SJCRH30 (cell line): Measurements from ENCODE around the gene GLCCI1. TPM values are rescaled to one million over a fixed set of nuclear protein-coding genes. Genes with fewer than 3 reads are reported as not detected.

Experiments used
- DNase-seq, 2 experiments: peaks; one replicate each; pipeline ENCODE4 v3.0.0-alpha.2; 2015 to 2020
- H3K27ac ChIP-seq: fragments of 250-450 bp; sonication (Bioruptor Pico); 2 replicates; pipeline ENCODE4 v1.5.1; 2020; ENCODE audit warnings: mild to moderate bottlenecking, moderate library complexity
- H3K27me3 ChIP-seq: fragments of 250-450 bp; sonication (Bioruptor Pico); 2 replicates; pipeline ENCODE4 v1.5.1; 2020; ENCODE audit warnings: mild to moderate bottlenecking, moderate library complexity
- H3K36me3 ChIP-seq: fragments of 250-450 bp; sonication (Bioruptor Pico); 2 replicates; pipeline ENCODE4 v1.5.1; 2020; ENCODE audit warnings: mild to moderate bottlenecking, moderate library complexity
- H3K4me1 ChIP-seq: fragments of 250-450 bp; sonication (Bioruptor Pico); 2 replicates; pipeline ENCODE4 v1.5.1; 2020; ENCODE audit warnings: mild to moderate bottlenecking, moderate library complexity
- H3K4me3 ChIP-seq: fragments of 250-450 bp; sonication (Bioruptor Pico); 2 replicates; pipeline ENCODE4 v1.5.1; 2020; ENCODE audit warnings: mild to moderate bottlenecking, moderate library complexity
- H3K9me3 ChIP-seq: fragments of 250-450 bp; sonication (Bioruptor Pico); replicated peaks from 2 replicates; pipeline ENCODE4 v1.5.1; 2020; ENCODE audit warnings: mild to moderate bottlenecking, moderate library complexity
- total RNA-seq: library from RNA; depleted of rRNA; stranded (reverse); fragments of >200 nt; shearing (Covaris generic); gene quantifications from 2 replicates; pipeline ENCODE4 v1.2.3, GENCODE V29; 2014

GLCCI1 gene
- total RNA-seq, 1 experiment from 2014 or later = 11.8 TPM

DNA sequence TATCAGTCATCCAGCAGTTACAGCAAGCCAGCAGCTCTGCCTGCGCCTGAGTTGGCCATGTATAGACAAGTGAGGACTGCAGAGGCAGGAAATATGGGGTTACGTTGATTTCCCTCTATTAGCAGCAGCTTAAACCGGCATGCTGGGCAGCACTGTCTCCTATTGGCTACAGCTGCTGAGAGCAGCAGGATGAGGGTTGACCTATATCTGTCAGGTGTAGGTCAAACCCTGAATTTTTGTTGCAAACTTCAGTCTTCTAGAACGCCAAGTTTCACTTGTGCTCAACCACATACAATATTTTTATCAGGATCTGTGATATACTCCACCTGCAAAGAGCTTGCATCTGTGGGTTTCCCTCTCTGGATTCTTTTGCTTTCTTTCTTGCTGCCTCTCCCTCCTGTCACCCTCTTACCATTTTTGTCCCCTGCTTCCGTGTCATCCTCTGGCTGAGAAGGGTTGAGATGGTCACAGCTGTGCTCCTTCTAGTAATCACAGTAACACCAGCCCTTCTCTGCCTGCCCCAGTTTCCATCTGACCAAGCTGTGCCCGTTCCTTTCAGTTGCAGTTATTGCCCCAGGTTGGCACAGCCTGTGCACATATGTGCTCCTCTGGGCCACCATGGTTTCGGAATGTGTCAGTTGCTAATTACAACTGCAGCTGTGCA, 23.8 kb upstream of the GLCCI1 start:
- peak; percentile 24 to 57 for DNase-seq
- Histone ChIP-seq H3K9me3 (no peaks in the 10 kb centered on the region), H3K36me3 (no peaks in the 10 kb centered on the region), H3K4me1 (0 out of 2 replicates have a peak, but pooled peaks cover 4% of the 10 kb centered on the region), H3K27me3 (no peaks in the 10 kb centered on the region), H3K27ac (no peak overlapping the region), H3K4me3 (no peak overlapping the region)

DNA sequence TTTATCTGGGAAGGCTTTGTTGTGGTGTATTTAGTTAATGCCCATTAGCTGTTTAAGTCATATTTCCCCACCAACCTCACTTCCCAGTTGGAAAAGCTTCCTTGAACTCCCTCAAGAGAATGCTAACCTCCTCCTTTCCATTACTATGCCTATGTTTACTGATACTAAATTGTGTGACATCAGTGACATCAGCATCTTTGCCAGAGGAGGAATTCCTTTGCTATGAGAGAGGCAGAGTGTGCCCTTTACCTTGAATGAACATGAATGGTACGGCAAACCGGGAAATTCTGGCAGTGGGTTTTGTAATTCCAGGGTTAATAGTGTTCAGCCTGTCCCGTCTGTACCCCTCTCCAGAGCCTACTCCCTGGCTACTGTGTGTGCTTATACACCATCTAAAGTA, 22.1 kb upstream of the GLCCI1 start:
- H3K9me3 ChIP-seq = no peaks in the 10 kb centered on the region; the same call in 1 of the 2 replicates
- no peak overlapping the region for H3K4me3 ChIP-seq
- no peak for DNase-seq
- 0 out of 2 replicates have a peak, but pooled peaks cover 4% of the 10 kb centered on the region for H3K4me1 ChIP-seq
- no peaks in the 10 kb centered on the region for H3K36me3 ChIP-seq
- no peaks in the 10 kb centered on the region for H3K27me3 ChIP-seq
- no peak overlapping the region for H3K27ac ChIP-seq

GRCh38 chr7:7948232-7948631, 20.4 kb upstream of the GLCCI1 start:
- Histone ChIP-seq H3K4me1 (0 out of 2 replicates have a peak, but pooled peaks cover 4% of the 10 kb centered on the region), H3K36me3 (no peaks in the 10 kb centered on the region), H3K27ac (no peak overlapping the region), H3K4me3 (no peak overlapping the region), H3K27me3 (no peaks in the 10 kb centered on the region), H3K9me3 (no peaks in the 10 kb centered on the region; the same call in 1 of the 2 replicates)
- DNase-seq = no peak

- DNase-seq = no peak
- peaks cover 2% of the 10 kb centered on the region; the same call in 1 of the 2 replicates for H3K9me3 ChIP-seq
- H3K36me3 ChIP-seq = no peaks in the 10 kb centered on the region
- no peak overlapping the region for H3K27ac ChIP-seq
- peaks cover under 1% of the 10 kb centered on the region; the same call in 1 of the 2 replicates for H3K4me1 ChIP-seq
- no peak overlapping the region for H3K4me3 ChIP-seq
- H3K27me3 ChIP-seq = no peaks in the 10 kb centered on the region
Observed at GRCh38 chr7:7953806-7954205, 14.8 kb upstream of the GLCCI1 start.

DNA sequence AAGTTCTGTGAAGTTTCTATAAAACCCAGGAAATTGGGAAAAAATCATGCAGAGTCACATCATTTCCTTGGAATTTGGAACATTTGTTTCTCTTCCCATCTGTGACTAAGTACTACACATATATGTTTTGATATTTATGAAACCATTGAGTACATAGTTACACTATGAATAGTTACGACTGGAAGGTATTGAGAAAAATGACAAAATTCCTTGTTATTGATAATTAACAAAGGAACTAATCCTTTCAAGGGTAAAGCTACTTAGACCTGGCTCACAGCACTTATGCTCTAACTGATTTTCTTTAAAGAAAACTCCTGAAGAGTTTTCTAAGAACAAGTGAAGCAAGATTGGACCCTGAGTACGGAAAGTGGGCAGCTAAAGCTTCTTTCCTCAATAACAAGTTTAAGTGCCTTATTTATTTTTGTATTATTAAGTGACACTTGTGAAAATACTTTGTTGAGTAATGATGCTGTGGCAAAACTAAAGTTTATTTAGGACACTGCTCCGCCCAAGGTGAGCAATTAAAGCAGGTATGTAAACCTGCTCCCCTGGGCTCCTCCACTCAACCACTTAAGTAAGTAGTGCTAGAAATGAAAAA, 12.0 kb upstream of the GLCCI1 start:
- H3K9me3 ChIP-seq = 0 out of 2 replicates have a peak, but pooled peaks cover 2% of the 10 kb centered on the region
- no peak overlapping the region for H3K27ac ChIP-seq
- no peak for DNase-seq
- no peaks in the 10 kb centered on the region for H3K27me3 ChIP-seq
- peaks cover 10% of the 10 kb centered on the region for H3K4me1 ChIP-seq
- no peaks in the 10 kb centered on the region for H3K36me3 ChIP-seq
- H3K4me3 ChIP-seq = no peak overlapping the region

- Histone ChIP-seq H3K27me3 (no peaks in the 10 kb centered on the region), H3K4me3 (no peak overlapping the region), H3K9me3 (0 out of 2 replicates have a peak, but pooled peaks cover 2% of the 10 kb centered on the region), H3K36me3 (no peaks in the 10 kb centered on the region), H3K4me1 (peaks cover 10% of the 10 kb centered on the region), H3K27ac (no peak overlapping the region)
- no peak for DNase-seq
Observed at GRCh38 chr7:7957513-7957912, 11.1 kb upstream of the GLCCI1 start.

GRCh38 chr7:7959979-7960670, 8.5 kb upstream of the GLCCI1 start:
- Histone ChIP-seq H3K4me1 (peaks cover 10% of the 10 kb centered on the region), H3K36me3 (no peaks in the 10 kb centered on the region), H3K27me3 (no peaks in the 10 kb centered on the region), H3K9me3 (0 out of 2 replicates have a peak, but pooled peaks cover 2% of the 10 kb centered on the region), H3K4me3 (no peak overlapping the region), H3K27ac (no peak overlapping the region)
- no peak for DNase-seq

GRCh38 chr7:7962851-7963250, 5.7 kb upstream of the GLCCI1 start:
- Histone ChIP-seq H3K9me3 (no peaks in the 10 kb centered on the region), H3K27me3 (no peaks in the 10 kb centered on the region), H3K4me1 (peaks cover 10% of the 10 kb centered on the region), H3K4me3 (no peak overlapping the region), H3K27ac (no peak overlapping the region), H3K36me3 (no peaks in the 10 kb centered on the region)
- no peak for DNase-seq

- Histone ChIP-seq H3K27me3 (no peaks in the 10 kb centered on the region), H3K4me3 (no peak overlapping the region), H3K4me1 (peaks cover 5% of the 10 kb centered on the region; the same call in 1 of the 2 replicates), H3K9me3 (no peaks in the 10 kb centered on the region), H3K27ac (no peak overlapping the region), H3K36me3 (no peaks in the 10 kb centered on the region)
- DNase-seq = no peak
Observed at GRCh38 chr7:7964250-7964649, 4.3 kb upstream of the GLCCI1 start.

DNA sequence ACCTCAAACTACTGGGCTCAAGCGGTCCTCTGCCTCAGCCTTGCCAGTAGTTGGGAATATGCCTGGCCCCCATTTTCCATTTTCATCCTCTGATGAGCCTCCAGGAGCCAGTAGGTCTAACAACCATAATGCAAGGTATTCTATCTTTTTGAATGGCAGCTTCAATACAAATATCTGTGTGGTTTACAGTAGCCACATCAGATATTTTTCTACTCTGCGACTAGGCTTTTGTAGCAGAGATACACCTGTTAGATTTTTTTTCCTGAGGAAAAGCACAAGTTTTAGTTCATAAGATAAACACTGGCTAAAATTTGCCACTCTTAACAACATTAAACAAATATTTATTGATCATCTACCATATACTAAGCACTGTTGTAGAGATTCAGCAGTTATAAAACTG, 3.9 kb upstream of the GLCCI1 start:
- H3K4me1 ChIP-seq = peaks cover under 1% of the 10 kb centered on the region; the same call in 1 of the 2 replicates
- no peaks in the 10 kb centered on the region for H3K36me3 ChIP-seq
- no peak overlapping the region for H3K4me3 ChIP-seq
- no peak overlapping the region for H3K27ac ChIP-seq
- H3K27me3 ChIP-seq = no peaks in the 10 kb centered on the region
- DNase-seq = no peak
- no peaks in the 10 kb centered on the region for H3K9me3 ChIP-seq

DNA sequence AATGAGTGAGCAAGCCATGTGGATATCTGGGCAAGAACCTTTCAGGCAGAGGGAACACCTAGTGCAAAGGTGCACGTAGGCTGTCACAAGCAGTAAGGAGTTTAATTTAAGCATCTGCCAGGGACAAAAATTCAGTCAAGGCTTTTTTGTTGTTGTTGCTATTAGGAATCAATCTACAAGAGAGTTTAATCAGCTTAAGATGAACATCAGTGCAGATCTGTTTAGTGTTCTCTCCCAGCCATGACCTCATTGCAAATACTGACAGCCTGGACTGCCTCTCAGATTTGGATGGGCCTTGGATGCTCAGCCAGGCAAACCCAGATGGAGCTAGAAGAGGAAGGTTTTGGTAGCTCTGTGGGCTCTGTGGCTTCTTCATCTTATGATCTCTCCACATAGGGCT, 3.3 kb upstream of the GLCCI1 start:
- DNase-seq = no peak
- Histone ChIP-seq H3K27ac (no peak overlapping the region), H3K36me3 (no peaks in the 10 kb centered on the region), H3K4me1 (no peaks in the 10 kb centered on the region), H3K9me3 (no peaks in the 10 kb centered on the region), H3K27me3 (no peaks in the 10 kb centered on the region), H3K4me3 (no peak overlapping the region)

DNA sequence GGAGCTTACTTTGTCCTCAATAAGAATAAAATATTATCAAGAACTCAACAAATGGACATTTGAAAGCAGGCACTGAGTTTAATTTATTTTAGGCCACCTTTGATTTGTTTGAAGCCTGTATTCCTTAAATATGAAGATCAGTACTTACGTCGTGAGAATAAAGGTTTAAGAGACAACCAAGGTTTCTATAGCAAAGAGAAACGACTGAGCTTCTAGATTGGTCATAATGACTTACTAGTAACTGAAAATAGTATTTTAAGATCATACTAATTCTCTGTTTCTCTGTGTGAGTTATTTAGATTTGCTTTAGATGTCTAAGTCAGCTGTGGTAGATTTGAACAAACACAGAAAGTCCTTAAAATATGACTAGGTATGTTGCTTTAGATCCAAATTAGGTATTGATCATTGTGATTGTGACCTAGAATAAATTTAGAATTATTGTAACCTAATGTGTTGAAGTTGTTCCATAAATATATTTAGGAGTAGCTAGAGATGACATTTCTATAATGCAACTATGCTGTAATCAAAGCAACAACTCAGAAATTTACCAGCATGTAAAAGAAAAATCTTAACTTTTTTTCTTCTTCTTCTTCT, 2.4 kb upstream of the GLCCI1 start:
- H3K27ac ChIP-seq = no peak overlapping the region
- no peak for DNase-seq
- no peaks in the 10 kb centered on the region for H3K27me3 ChIP-seq
- H3K4me1 ChIP-seq = peaks cover 5% of the 10 kb centered on the region
- H3K4me3 ChIP-seq = no peak overlapping the region
- H3K36me3 ChIP-seq = no peaks in the 10 kb centered on the region
- H3K9me3 ChIP-seq = no peaks in the 10 kb centered on the region

GRCh38 chr7:7967886-7968543, 581 bp upstream of the GLCCI1 start:
- Histone ChIP-seq H3K27me3 (no peaks in the 10 kb centered on the region), H3K4me3 (peak overlapping the region; percentile 92), H3K36me3 (no peaks in the 10 kb centered on the region), H3K4me1 (peaks cover 9% of the 10 kb centered on the region), H3K9me3 (no peaks in the 10 kb centered on the region), H3K27ac (no peak overlapping the region)
- no peak for DNase-seq
